OCI-LY7 (cell line): ENCODE data around the gene RDH13. TPM values are rescaled to one million over a fixed set of nuclear protein-coding genes. Genes with fewer than 3 reads are reported as not detected.
A peak's percentile ranks its signal among the peaks of the same experiment; 100 is the strongest.

ENCODE experiments used
- Bru-seq: library from RNA; stranded (reverse); fragments of 400-500 nt; gene quantifications from one replicate; lab custom pipeline; 2021; lab: Mats Ljungman, UMichigan
- BruChase-seq, 2 experiments: library from RNA; stranded (reverse); fragments of 400-500 nt; gene quantifications; one replicate each; lab custom pipeline; 2021; lab: Mats Ljungman, UMichigan
- BruUV-seq: library from RNA; stranded (reverse); fragments of 400-500 nt; replicated peaks from 2 replicates; lab custom pipeline; 2021; lab: Mats Ljungman, UMichigan
- CTCF ChIA-PET: fragments of 300-600 bp; sonication (Branson Sonifier 250); formaldehyde crosslinking; loops from one replicate; lab custom pipeline; 2022; ENCODE audit warnings: antibody characterized with exemption; ENCODE audit not compliant: unreplicated experiment; lab: Charles Lee
- POLR2A ChIA-PET: fragments of 300-600 bp; sonication (Branson Sonifier 250); formaldehyde crosslinking; loops from one replicate; lab custom pipeline; 2022; ENCODE audit warnings: antibody characterized with exemption; lab: Charles Lee
- DNase-seq: peaks from one replicate; pipeline ENCODE4 v3.0.0-alpha.2; 2015; ENCODE audit warnings: low spot score
- H2AFZ ChIP-seq: fragments of 200-600 bp; sonication (generic), shearing (Covaris generic); 2 replicates; pipeline ENCODE4 v1.6.1; 2014; ENCODE audit warnings: mild to moderate bottlenecking, antibody characterized with exemption, low read length, moderate library complexity
- H3K27ac ChIP-seq: fragments of 200-600 bp; sonication (generic); 2 replicates; pipeline ENCODE4 v1.5.1; 2014; ENCODE audit warnings: mixed run types, low read depth, mild to moderate bottlenecking, moderate library complexity, low read length, inconsistent platforms; ENCODE audit not compliant: poor library complexity, severe bottlenecking
- H3K36me3 ChIP-seq: fragments of 200-600 bp; sonication (generic); 2 replicates; pipeline ENCODE4 v1.6.1; 2014; ENCODE audit warnings: mild to moderate bottlenecking, antibody characterized with exemption, low read length, moderate library complexity, mixed read lengths; ENCODE audit not compliant: insufficient read depth
- H3K4me1 ChIP-seq: fragments of 200-600 bp; sonication (generic); 2 replicates; pipeline ENCODE4 v1.5.1; 2014; ENCODE audit warnings: mild to moderate bottlenecking, low read length; ENCODE audit not compliant: insufficient read depth, poor library complexity, severe bottlenecking
- H3K4me2 ChIP-seq: fragments of 200-600 bp; sonication (generic); 2 replicates; pipeline ENCODE4 v1.6.1; 2014; ENCODE audit warnings: mild to moderate bottlenecking, low read length
- H3K4me3 ChIP-seq: fragments of 200-600 bp; sonication (generic); 2 replicates; pipeline ENCODE4 v1.5.1; 2014; ENCODE audit warnings: mild to moderate bottlenecking, low read depth, low read length; ENCODE audit not compliant: poor library complexity, severe bottlenecking
- H3K79me2 ChIP-seq: fragments of 200-600 bp; sonication (generic); 2 replicates; pipeline ENCODE4 v1.6.1; 2016; ENCODE audit warnings: low read depth, mild to moderate bottlenecking, low read length, moderate library complexity, mixed read lengths; ENCODE audit not compliant: insufficient read depth
- H3K9me2 ChIP-seq: fragments of 200-600 bp; sonication (generic); 2 replicates; pipeline ENCODE4 v1.6.1; 2016; ENCODE audit warnings: mild to moderate bottlenecking, low read length, mixed read lengths; ENCODE audit not compliant: insufficient read depth
- H3K9me3 ChIP-seq: fragments of 200-600 bp; sonication (generic); 2 replicates; pipeline ENCODE4 v1.6.1; 2014; ENCODE audit warnings: mild to moderate bottlenecking, mixed run types, low read length, mixed read lengths
- H4K20me1 ChIP-seq: fragments of 200-600 bp; sonication (generic); 2 replicates; pipeline ENCODE4 v1.6.1; 2014; ENCODE audit warnings: mild to moderate bottlenecking, antibody characterized with exemption, low read length, moderate library complexity, mixed read lengths; ENCODE audit not compliant: insufficient read depth
- EZH2phosphoT487 ChIP-seq: fragments of 200-600 bp; sonication (generic); IDR thresholded peaks from 2 replicates; pipeline ENCODE4 v1.6.1; 2018; ENCODE audit warnings: low read depth, borderline replicate concordance, mild to moderate bottlenecking, mixed run types, antibody characterized with exemption, low read length, moderate library complexity, mixed read lengths
- intact Hi-C: fragments of 100-400 bp; cut with micrococcal nuclease; formaldehyde crosslinking; loops from one replicate; pipeline ENCODE4 v1.10.0; 2022; ENCODE audit not compliant: unreplicated experiment
- long read RNA-seq: library from polyadenylated mRNA; stranded (forward); transcript quantifications from one replicate; pipeline ENCODE4 v2.0.0, GENCODE V29; 2022
- total RNA-seq, 2 experiments: library from RNA; depleted of rRNA in 1 of 2; stranded (reverse); fragments of >200 nt in 1 of 2; shearing (Covaris generic) in 1 of 2; gene quantifications; 2 replicates each; pipeline ENCODE4 v1.2.3, GENCODE V29; 2014 to 2022
- TF ChIP-seq, protein P1 (sequence below): fragments of 200-600 bp; sonication (generic); conservative IDR thresholded peaks from 2 replicates; pipeline ENCODE4 v1.5.1; 2014; ENCODE audit warnings: mild to moderate bottlenecking, antibody characterized with exemption, low read length, moderate library complexity, mixed read lengths

RDH13 gene, protein sequence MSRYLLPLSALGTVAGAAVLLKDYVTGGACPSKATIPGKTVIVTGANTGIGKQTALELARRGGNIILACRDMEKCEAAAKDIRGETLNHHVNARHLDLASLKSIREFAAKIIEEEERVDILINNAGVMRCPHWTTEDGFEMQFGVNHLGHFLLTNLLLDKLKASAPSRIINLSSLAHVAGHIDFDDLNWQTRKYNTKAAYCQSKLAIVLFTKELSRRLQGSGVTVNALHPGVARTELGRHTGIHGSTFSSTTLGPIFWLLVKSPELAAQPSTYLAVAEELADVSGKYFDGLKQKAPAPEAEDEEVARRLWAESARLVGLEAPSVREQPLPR
- total RNA-seq (2014; rRNA removed; shearing (Covaris generic)) = 23.1 and 29.5 TPM in 2 replicates
- total RNA-seq (2022) = 17.8 and 19.5 TPM in 2 replicates
- Bru-seq, nascent RNA = percentile 44 among the genes with signal in this experiment
- BruChase-seq, experiment 1, labeled RNA remaining after a 6-hour chase = percentile 38 among the genes with signal in this experiment
- BruChase-seq, experiment 2, labeled RNA remaining after a 2-hour chase = percentile 45 among the genes with signal in this experiment
- long read RNA-seq, transcript RDH13-223 (7 exons, 1,931 nt) = major isoform, 10 of 15 reads
- long read RNA-seq, partial matches to known transcripts = 1 of 15 reads
- long read RNA-seq, other reads (novel, unspliced or antisense) = 4 of 15 reads

DNA sequence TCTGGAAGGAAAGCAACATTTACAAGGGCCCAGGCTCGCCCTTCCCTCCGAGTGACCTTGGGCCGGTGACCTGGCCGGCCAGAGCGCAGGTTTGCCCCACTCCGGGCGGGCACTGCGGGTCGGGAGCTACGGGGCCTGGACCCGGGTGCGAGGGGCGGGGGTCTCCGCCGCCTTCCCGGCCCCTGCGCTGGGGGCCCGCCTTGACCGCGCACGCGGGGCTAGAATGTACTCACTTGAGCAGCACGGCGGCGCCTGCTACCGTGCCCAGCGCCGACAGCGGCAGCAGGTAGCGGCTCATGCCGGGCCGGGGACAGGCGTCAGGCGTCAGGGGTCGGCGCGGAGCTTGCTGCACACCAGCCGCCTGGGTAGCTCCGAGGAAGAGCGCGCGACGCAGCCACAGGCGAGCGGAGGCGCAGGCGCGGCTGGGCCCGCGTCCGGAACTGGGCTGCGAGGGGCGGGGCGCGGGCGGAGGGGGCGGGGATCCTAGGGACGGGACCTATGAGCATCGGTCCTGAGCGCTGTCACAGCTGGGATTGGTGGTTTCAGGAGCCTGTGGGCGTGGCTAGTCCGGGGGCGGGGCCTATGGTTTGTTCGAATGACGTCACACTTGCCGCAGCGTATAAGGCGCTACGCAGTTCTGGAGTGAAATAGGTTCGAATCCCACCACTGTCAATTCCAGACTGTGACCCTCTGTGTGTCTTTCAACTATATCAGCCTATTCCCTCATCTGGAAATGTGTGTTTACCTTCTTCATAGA lies at the start of gene RDH13:
Gene RDH13 (minus strand): TSS at position 414 of the 757 bp plus-strand sequence. CDS start 116 bp downstream, at position 298.
- Histone ChIP-seq H3K36me3 (peaks cover 33% of the 10 kb centered on the region), H3K27ac (peak within 1 kb of the TSS; percentile 50), H4K20me1 (no peaks in the 10 kb centered on the region), H3K9me2 (no peaks in the 10 kb centered on the region), H3K79me2 (peaks cover 15% of the 10 kb centered on the region), H2AFZ (peak within 1 kb of the TSS; percentile 21; the same call in 1 of the 2 replicates), H3K4me1 (peaks cover 7% of the 10 kb centered on the region), H3K4me3 (peak within 1 kb of the TSS; percentile 84), H3K4me2 (peak within 1 kb of the TSS; percentile 76), H3K9me3 (no peaks in the 10 kb centered on the region)
- no peak for TF ChIP-seq EZH2phosphoT487
- TF ChIP-seq, protein P1, sequence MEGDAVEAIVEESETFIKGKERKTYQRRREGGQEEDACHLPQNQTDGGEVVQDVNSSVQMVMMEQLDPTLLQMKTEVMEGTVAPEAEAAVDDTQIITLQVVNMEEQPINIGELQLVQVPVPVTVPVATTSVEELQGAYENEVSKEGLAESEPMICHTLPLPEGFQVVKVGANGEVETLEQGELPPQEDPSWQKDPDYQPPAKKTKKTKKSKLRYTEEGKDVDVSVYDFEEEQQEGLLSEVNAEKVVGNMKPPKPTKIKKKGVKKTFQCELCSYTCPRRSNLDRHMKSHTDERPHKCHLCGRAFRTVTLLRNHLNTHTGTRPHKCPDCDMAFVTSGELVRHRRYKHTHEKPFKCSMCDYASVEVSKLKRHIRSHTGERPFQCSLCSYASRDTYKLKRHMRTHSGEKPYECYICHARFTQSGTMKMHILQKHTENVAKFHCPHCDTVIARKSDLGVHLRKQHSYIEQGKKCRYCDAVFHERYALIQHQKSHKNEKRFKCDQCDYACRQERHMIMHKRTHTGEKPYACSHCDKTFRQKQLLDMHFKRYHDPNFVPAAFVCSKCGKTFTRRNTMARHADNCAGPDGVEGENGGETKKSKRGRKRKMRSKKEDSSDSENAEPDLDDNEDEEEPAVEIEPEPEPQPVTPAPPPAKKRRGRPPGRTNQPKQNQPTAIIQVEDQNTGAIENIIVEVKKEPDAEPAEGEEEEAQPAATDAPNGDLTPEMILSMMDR = no peak
- CTCF ChIA-PET = interaction anchor here (0.6 kb wide), 1 partner anchor 104 kb away, joined by 3 read pairs; no protein-coding TSS in a partner anchor
- no TSS peak for BruUV-seq
- POLR2A ChIA-PET = interaction anchor here (0.6 to 1.4 kb wide), 2 partner anchors 17 to 54 kb away, joined by 3 to 6 read pairs; no protein-coding TSS in a partner anchor
- intact Hi-C loops = loop anchor here (5.0 kb wide), 1 partner anchor 181 kb away; no protein-coding TSS in a partner anchor
- peak; percentile 98 for DNase-seq

DNA sequence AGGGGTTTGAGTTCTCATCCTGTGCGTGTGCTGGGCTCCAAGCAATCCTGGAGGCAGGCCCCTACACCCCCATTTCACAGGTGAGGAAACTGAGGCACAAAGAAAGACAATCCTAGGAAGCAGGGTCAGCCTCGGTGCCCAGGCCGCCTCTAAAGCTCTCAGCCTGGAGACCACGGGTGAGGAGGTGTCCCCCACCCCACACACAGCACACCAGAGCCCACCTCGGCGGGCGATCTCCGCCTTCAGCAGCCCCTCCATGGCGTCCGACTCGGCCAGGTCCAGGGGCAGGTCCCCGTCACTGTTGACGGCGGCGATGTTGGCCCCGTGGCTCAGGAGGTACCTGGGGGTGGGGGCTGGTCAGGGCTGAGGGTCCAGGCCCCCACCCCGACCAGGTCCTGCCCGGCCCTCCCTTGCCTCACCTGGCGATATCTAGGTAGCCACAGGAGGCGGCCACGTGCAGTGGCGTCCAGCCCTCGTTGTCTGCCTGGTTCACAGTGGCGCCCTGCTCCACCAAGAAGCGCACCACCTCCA lies 49.4 kb upstream of the RDH13 start:
- DNase-seq = no peak
- no peak for TF ChIP-seq EZH2phosphoT487
- TF ChIP-seq, protein P1 = no peak
- ChIA-PET CTCF (no interaction called here), POLR2A (no interaction called here)
- no peaks in the 10 kb centered on the region for H3K9me3 ChIP-seq
- H2AFZ ChIP-seq = no peak overlapping the region
- peaks cover 34% of the 10 kb centered on the region for H3K4me1 ChIP-seq
- no peaks in the 10 kb centered on the region for H3K9me2 ChIP-seq
- intact Hi-C loops = no loop called here
- H3K4me2 ChIP-seq = peak overlapping the region; percentile 96
- H3K79me2 ChIP-seq = peaks cover 63% of the 10 kb centered on the region
- peaks cover 19% of the 10 kb centered on the region for H4K20me1 ChIP-seq
- H3K36me3 ChIP-seq = peaks cover 65% of the 10 kb centered on the region
- H3K4me3 ChIP-seq = peak overlapping the region; percentile 86
- peak overlapping the region; percentile 84 for H3K27ac ChIP-seq
- BruUV-seq = no TSS peak
